Activated B cell treated with CpG ODN at 0.5 μM for 24 hours (primary cell): ENCODE results near the gene DHCR24. TPM values are rescaled to one million over a fixed set of nuclear protein-coding genes. Genes with fewer than 3 reads are reported as not detected.

Experiments
- ATAC-seq: fragments of 200-7000 bp; cut with Tn5 transposase; one replicate; pipeline ENCODE4 v1.10.0; 2021; ENCODE audit warnings: low read depth, mild to moderate bottlenecking, moderate library complexity
- CTCF ChIA-PET: fragments of 350-600 bp; sonication (Branson Sonifier 250); formaldehyde crosslinking; loops from one replicate; lab custom pipeline; 2021; ENCODE audit warnings: antibody characterized with exemption; lab: Charles Lee
- POLR2A ChIA-PET: fragments of 350-600 bp; sonication (Branson Sonifier 250); formaldehyde crosslinking; loops from one replicate; lab custom pipeline; 2021; ENCODE audit warnings: antibody characterized with exemption; lab: Charles Lee
- DNase-seq: peaks from one replicate; pipeline ENCODE4 v3.0.0; 2022
- H3K27ac Mint-ChIP-seq: one replicate; pipeline ENCODE4 v1.8.0; 2020; ENCODE audit warnings: mixed read lengths
- H3K27me3 Mint-ChIP-seq: one replicate; pipeline ENCODE4 v1.8.0; 2021; ENCODE audit warnings: mixed read lengths
- H3K36me3 Mint-ChIP-seq: one replicate; pipeline ENCODE4 v1.8.0; 2021; ENCODE audit warnings: low read depth, mixed read lengths
- H3K4me1 Mint-ChIP-seq: one replicate; pipeline ENCODE4 v1.8.0; 2021; ENCODE audit warnings: mixed read lengths
- H3K4me3 Mint-ChIP-seq: one replicate; pipeline ENCODE4 v1.8.0; 2020; ENCODE audit warnings: mild to moderate bottlenecking, mixed read lengths
- H3K9me3 Mint-ChIP-seq: one replicate; pipeline ENCODE4 v1.8.0; 2020; ENCODE audit warnings: mixed read lengths
- intact Hi-C: fragments of 100-400 bp; cut with micrococcal nuclease; formaldehyde crosslinking; loops from one replicate; pipeline ENCODE4 v1.15.1; 2024
- total RNA-seq: library from RNA; stranded (reverse); gene quantifications from 2 replicates; pipeline ENCODE4 v1.2.3, GENCODE V29; 2022
- TF ChIP-seq, protein P1 (sequence below): fragments of 200-600 bp; IDR thresholded peaks from one replicate; pipeline ENCODE4 v1.8.0; 2022; ENCODE audit warnings: antibody characterized with exemption, mild to moderate bottlenecking

DHCR24 gene
- total RNA-seq, 1 donor from 2014 or later: 55.0 TPM

DNA sequence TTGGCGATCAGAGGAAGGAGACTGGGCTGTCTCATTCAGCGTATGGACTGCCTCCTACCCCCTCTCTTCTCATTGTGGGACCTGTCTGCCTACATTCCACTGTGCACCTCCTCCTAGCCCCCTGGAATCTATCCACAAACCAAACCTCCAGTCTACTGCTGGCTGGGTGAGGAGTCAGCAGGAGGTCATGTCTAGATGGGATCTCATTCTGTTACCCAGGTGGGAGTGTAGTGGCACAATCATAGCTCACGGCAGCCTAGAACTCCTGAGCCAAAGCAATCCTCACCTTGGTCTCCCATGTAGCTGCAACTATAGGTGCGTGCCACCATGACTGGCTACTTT is 67.8 kb downstream of the DHCR24 start:
- ChIA-PET CTCF (no interaction called here), POLR2A (no interaction called here)
- Mint-ChIP-seq H3K4me1 (no peaks in the 10 kb centered on the region), H3K27ac (no peak overlapping the region), H3K36me3 (peaks cover 6% of the 10 kb centered on the region), H3K4me3 (no peak overlapping the region), H3K9me3 (peaks cover 12% of the 10 kb centered on the region), H3K27me3 (peaks cover 2% of the 10 kb centered on the region)
- TF ChIP-seq, protein P1, sequence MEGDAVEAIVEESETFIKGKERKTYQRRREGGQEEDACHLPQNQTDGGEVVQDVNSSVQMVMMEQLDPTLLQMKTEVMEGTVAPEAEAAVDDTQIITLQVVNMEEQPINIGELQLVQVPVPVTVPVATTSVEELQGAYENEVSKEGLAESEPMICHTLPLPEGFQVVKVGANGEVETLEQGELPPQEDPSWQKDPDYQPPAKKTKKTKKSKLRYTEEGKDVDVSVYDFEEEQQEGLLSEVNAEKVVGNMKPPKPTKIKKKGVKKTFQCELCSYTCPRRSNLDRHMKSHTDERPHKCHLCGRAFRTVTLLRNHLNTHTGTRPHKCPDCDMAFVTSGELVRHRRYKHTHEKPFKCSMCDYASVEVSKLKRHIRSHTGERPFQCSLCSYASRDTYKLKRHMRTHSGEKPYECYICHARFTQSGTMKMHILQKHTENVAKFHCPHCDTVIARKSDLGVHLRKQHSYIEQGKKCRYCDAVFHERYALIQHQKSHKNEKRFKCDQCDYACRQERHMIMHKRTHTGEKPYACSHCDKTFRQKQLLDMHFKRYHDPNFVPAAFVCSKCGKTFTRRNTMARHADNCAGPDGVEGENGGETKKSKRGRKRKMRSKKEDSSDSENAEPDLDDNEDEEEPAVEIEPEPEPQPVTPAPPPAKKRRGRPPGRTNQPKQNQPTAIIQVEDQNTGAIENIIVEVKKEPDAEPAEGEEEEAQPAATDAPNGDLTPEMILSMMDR: no peak
- intact Hi-C loops: no loop called here
- ATAC-seq: no peak
- no peak for DNase-seq

DNA sequence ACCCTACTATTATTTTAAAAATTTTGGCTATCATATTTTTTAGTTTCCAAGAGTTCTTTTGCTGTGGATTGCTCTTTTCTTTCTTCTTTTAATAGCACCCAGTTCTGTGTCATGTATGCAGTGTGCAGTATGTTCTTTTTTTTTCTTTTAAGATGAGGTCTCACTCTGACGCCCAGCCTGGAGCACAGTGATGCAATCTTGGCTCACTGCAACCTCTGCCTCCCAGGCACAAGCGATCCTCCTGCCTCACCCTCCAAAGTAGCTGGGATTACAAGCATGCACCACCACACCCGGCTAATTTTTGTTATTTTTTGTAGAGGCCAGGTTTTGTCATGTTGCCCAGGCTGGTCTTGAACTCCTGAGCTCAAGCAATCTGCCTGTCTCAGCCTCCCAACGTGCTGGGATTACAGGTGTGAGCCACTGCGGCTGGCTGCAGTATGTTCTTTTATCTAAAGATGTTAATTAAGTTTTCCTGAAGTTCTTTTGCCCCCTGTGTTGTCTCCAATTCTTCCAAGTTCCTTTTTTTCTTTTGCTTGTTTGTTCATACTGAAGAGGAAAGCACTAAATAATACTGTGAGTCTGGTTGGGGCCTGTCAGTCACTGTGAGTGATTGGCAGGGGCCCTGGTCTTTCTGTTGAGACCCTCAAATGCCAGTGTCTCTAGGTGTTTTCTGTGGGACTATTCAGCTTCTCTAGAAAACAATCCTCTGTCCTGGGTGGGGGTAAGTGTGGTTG is 68.4 kb downstream of the DHCR24 start:
- ATAC-seq: no peak
- Mint-ChIP-seq H3K27me3 (peaks cover 2% of the 10 kb centered on the region), H3K9me3 (peaks cover 9% of the 10 kb centered on the region), H3K4me1 (no peaks in the 10 kb centered on the region), H3K4me3 (no peak overlapping the region), H3K27ac (no peak overlapping the region), H3K36me3 (peaks cover 3% of the 10 kb centered on the region)
- no peak for DNase-seq
- intact Hi-C loops: no loop called here
- POLR2A ChIA-PET: no interaction called here
- TF ChIP-seq, protein P1: no peak
- CTCF ChIA-PET: no interaction called here

DNA sequence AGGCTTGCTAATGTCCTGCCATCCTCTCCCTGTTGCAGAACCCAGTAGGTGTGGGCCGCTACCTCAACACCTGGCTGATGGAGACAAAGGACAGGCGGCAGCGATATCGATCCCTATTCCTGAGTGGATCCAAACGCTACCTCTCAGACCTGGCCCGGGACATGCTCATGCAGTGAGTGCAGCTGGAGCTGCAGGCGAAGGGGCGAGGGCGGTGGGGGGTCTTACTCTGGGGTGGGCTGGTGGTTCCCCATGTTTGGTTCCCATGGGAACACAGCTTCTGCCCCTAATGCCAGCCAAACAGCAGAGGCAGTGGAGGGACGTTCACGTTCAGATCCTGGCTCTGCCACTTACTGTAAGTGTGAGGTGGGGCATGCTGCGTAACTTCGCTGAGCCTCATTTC is 70.0 kb downstream of the DHCR24 start:
- H3K4me3 Mint-ChIP-seq: no peak overlapping the region
- CTCF ChIA-PET: no interaction called here
- intact Hi-C loops: no loop called here
- TF ChIP-seq, protein P1: no peak
- no peak for ATAC-seq
- no peak overlapping the region for H3K27ac Mint-ChIP-seq
- no peaks in the 10 kb centered on the region for H3K9me3 Mint-ChIP-seq
- DNase-seq: no peak
- H3K27me3 Mint-ChIP-seq: peaks cover 2% of the 10 kb centered on the region
- H3K4me1 Mint-ChIP-seq: no peaks in the 10 kb centered on the region
- no peaks in the 10 kb centered on the region for H3K36me3 Mint-ChIP-seq
- POLR2A ChIA-PET: no interaction called here

DNA sequence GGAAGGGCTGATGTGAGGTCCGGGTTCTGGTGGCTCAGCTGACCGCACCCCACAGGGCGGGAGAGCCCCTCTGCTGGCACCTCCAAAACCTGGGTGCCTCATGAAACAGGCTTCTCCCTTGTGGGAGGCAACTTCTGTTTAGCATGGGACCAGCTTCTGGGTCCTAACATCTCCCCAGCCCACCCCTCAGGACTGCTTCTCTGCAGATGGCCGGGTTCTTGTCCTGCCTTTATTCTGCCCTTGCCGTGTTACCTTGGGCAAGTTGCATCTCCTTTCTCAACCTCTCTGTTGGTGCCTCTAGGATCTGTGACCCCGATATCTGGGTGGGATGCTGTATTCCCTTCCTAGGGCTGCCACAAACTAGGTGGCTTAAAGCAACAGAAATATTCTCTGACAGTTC is 70.9 kb downstream of the DHCR24 start:
- peaks cover 2% of the 10 kb centered on the region for H3K27me3 Mint-ChIP-seq
- H3K9me3 Mint-ChIP-seq: no peaks in the 10 kb centered on the region
- no peak overlapping the region for H3K27ac Mint-ChIP-seq
- POLR2A ChIA-PET: no interaction called here
- no peak for ATAC-seq
- H3K4me1 Mint-ChIP-seq: no peaks in the 10 kb centered on the region
- no peaks in the 10 kb centered on the region for H3K36me3 Mint-ChIP-seq
- CTCF ChIA-PET: interaction anchor here (0.9 to 1.0 kb wide), 2 partner anchors 15 to 326 kb away, joined by 3 to 5 read pairs; no protein-coding TSS in a partner anchor
- intact Hi-C loops: no loop called here
- TF ChIP-seq, protein P1: no peak
- no peak overlapping the region for H3K4me3 Mint-ChIP-seq
- DNase-seq: no peak

DNA sequence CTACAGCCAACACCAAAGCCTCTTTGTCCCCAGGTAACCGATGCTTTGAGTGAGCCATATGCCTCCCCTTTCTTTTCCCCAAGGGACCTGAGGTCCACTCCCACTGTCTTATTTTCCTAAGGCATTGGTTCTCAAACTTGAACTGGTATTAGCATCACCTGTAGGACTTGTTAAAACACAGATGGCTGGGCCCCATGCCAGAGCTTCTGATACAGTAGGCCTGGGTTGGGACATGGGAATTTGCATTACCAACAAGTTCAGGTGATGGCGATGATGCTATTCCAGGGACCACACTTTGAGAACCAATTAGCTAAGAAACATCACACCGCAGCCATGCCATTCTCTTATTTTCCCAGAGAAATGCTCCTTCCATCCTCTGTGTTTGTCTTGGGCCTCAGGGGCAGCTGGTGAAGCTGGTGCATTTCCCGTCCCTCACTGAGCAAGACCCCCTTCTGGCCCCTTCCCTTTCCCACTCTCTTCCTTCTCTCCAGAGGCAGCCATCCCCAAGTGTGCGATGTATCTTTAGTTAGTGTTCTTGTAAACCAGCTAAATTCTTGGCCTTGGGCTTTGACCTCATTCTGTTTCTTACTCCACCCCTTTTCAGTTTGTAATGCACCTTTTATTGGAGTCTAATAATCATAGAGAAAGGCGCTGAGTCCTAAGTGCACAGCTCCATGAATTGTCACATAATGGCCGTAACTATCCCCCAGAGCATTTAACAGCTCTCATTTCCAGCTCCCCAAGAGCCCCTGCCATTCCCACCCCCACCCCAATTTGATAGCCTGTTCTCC is 71.7 kb downstream of the DHCR24 start:
- ATAC-seq: no peak
- intact Hi-C loops: no loop called here
- TF ChIP-seq, protein P1: no peak
- DNase-seq: no peak
- H3K27ac Mint-ChIP-seq: no peak overlapping the region
- H3K27me3 Mint-ChIP-seq: peaks cover 2% of the 10 kb centered on the region
- H3K36me3 Mint-ChIP-seq: no peaks in the 10 kb centered on the region
- no peaks in the 10 kb centered on the region for H3K9me3 Mint-ChIP-seq
- H3K4me1 Mint-ChIP-seq: no peaks in the 10 kb centered on the region
- no peak overlapping the region for H3K4me3 Mint-ChIP-seq
- ChIA-PET POLR2A (no interaction called here), CTCF (interaction anchor here (0.9 to 1.0 kb wide), 2 partner anchors 15 to 326 kb away, joined by 3 to 5 read pairs; no protein-coding TSS in a partner anchor)
